ENCODE results near the gene SRD5A2. TPM values are rescaled to one million over a fixed set of nuclear protein-coding genes. Genes with fewer than 3 reads are reported as not detected.

Gene SRD5A2
- total RNA-seq, 1 experiment from 2014 or later, result not detected

GRCh38 chr2:31524592-31524991 is 56.1 kb downstream of the SRD5A2 start:
- H3K79me2 ChIP-seq (ENCODE audit: insufficient read depth, low read length), result no peaks in the 10 kb centered on the region
- no peaks in the 10 kb centered on the region for H3K9me3 ChIP-seq (ENCODE audit: control insufficient read depth in 1 of 2, insufficient read depth in 1 of 2, low read depth in 1 of 2, low read length in 2 of 2)
- TF ChIP-seq POLR2A (IDR thresholded peaks at IDR 0.05; ENCODE audit: borderline replicate concordance, extremely low read depth, insufficient read depth, insufficient read length) (no peak), TCF7L2 (IDR thresholded peaks at IDR 0.05; ENCODE audit: borderline replicate concordance, extremely low read depth, insufficient read depth, insufficient read length) (no peak)
- H4K20me1 ChIP-seq (ENCODE audit: insufficient read depth), result no peaks in the 10 kb centered on the region
- peaks cover 46% of the 10 kb centered on the region for H3K27me3 ChIP-seq (ENCODE audit: insufficient read depth, low read length)
- no peaks in the 10 kb centered on the region for H3K9me2 ChIP-seq (ENCODE audit: insufficient read depth)
- H3K27ac ChIP-seq (ENCODE audit: low read depth, low read length), result no peak overlapping the region
- intact Hi-C loops (cut with micrococcal nuclease), result loop anchor here (1.0 to 2.0 kb wide), 3 partner anchors 110 to 810 kb away; partner anchors contain the start of gene XDH
- H3K36me3 ChIP-seq (ENCODE audit: control insufficient read depth in 1 of 2, insufficient read depth in 2 of 2, low read length in 2 of 2), result no peaks in the 10 kb centered on the region
- H3K9ac ChIP-seq (ENCODE audit: low read length), result no peak overlapping the region
- ChIA-PET POLR2A (interaction anchor here (0.7 kb wide), 1 partner anchor 45 kb away, joined by 3 read pairs; no protein-coding TSS in a partner anchor), CTCF (no interaction called here), RAD21 (ENCODE audit: low non-redundant PET in 1 of 2, low total read pairs in 2 of 2, uncharacterized antibody in 2 of 2, unreplicated experiment in 2 of 2) (no interaction called here)
- no peak overlapping the region for H2AFZ ChIP-seq (ENCODE audit: low read depth, low read length, poor library complexity, severe bottlenecking)
- BruUV-seq (replicated peaks), result no TSS peak
- H3K4me3 ChIP-seq (replicated peaks in 1 of 2; ENCODE audit: low read depth in 1 of 2, low read length in 2 of 2), result no peak overlapping the region
- DNase-seq (ENCODE audit: low read depth, low spot score), result no peak
- no peak for ATAC-seq
- no peak overlapping the region for H3K4me2 ChIP-seq (ENCODE audit: low read length)
- H3K4me1 ChIP-seq (ENCODE audit: control insufficient read depth in 1 of 2, insufficient read depth in 2 of 2, low read length in 2 of 2), result no peaks in the 10 kb centered on the region

GRCh38 chr2:31523871-31524492 is 56.8 kb downstream of the SRD5A2 start:
- no peaks in the 10 kb centered on the region for H3K4me1 ChIP-seq (ENCODE audit: control insufficient read depth in 1 of 2, insufficient read depth in 2 of 2, low read length in 2 of 2)
- H3K36me3 ChIP-seq (ENCODE audit: control insufficient read depth in 1 of 2, insufficient read depth in 2 of 2, low read length in 2 of 2), result no peaks in the 10 kb centered on the region
- BruUV-seq (replicated peaks), result no TSS peak
- H3K27ac ChIP-seq (ENCODE audit: low read depth, low read length), result no peak overlapping the region
- no peak overlapping the region for H3K4me3 ChIP-seq (replicated peaks in 1 of 2; ENCODE audit: low read depth in 1 of 2, low read length in 2 of 2)
- DNase-seq (ENCODE audit: low read depth, low spot score), result peak; percentile 48
- TF ChIP-seq CTCF (IDR thresholded peaks at IDR 0.05 in 2 of 3, conservative IDR thresholded peaks at IDR 0.05 in 1 of 3; ENCODE audit: borderline replicate concordance in 1 of 3, insufficient read depth in 1 of 3, low read depth in 2 of 3, low read length in 2 of 3) (peak; percentile 45 to 85 (median 66)), POLR2AphosphoS5 (IDR thresholded peaks at IDR 0.05; ENCODE audit: low read depth, low read length) (no peak), EZH2phosphoT487 (IDR thresholded peaks at IDR 0.05; ENCODE audit: borderline replicate concordance) (no peak), RAD21 (IDR thresholded peaks at IDR 0.05; ENCODE audit: low read depth) (peak; percentile 51)
- H2AFZ ChIP-seq (ENCODE audit: low read depth, low read length, poor library complexity, severe bottlenecking), result no peak overlapping the region
- H3K79me2 ChIP-seq (ENCODE audit: insufficient read depth, low read length), result no peaks in the 10 kb centered on the region
- H4K20me1 ChIP-seq (ENCODE audit: insufficient read depth), result no peaks in the 10 kb centered on the region
- H3K9ac ChIP-seq (ENCODE audit: low read length), result no peak overlapping the region
- peak; percentile 93 for ATAC-seq
- peaks cover 41% of the 10 kb centered on the region for H3K27me3 ChIP-seq (ENCODE audit: insufficient read depth, low read length)
- RAD21 ChIA-PET (ENCODE audit: low non-redundant PET in 1 of 2, low total read pairs in 2 of 2, uncharacterized antibody in 2 of 2, unreplicated experiment in 2 of 2), result interaction anchor here in 1 of 2 experiments (0.7 kb wide), 1 partner anchor 110 kb away, joined by 3 read pairs; no protein-coding TSS in a partner anchor
- POLR2A ChIA-PET, result no interaction called here
- no peak overlapping the region for H3K4me2 ChIP-seq (ENCODE audit: low read length)
- intact Hi-C loops (cut with micrococcal nuclease), result loop anchor here (1.0 to 2.0 kb wide), 3 partner anchors 109 to 810 kb away; partner anchors contain the start of gene XDH
- no peaks in the 10 kb centered on the region for H3K9me2 ChIP-seq (ENCODE audit: insufficient read depth)
- CTCF ChIA-PET, result no interaction called here
- no peaks in the 10 kb centered on the region for H3K9me3 ChIP-seq (ENCODE audit: control insufficient read depth in 1 of 2, insufficient read depth in 1 of 2, low read depth in 1 of 2, low read length in 2 of 2)

Data from HCT116 (cell line).